Activated T-cell treated with anti-CD3 and anti-CD28 coated beads, Interleukin-2, amount 50 U/mL, for 48 hours (primary cell): ENCODE measurements around the gene TMEM269.
"Not testable (repeated sequence)": the region's sequence is repeated elsewhere in the genome, so short reads cannot be mapped to it uniquely, and the experiment has no call there.

Source experiments
- DNase-seq, 2 experiments: peaks; one replicate each; pipeline ENCODE4 v3.0.0-alpha.2; 2020

TMEM269 gene

GRCh38 chr1:42748461-42749410 lies 36.1 kb upstream of the TMEM269 start:
- DNase-seq: no peak

GRCh38 chr1:42750041-42750440 lies 34.8 kb upstream of the TMEM269 start:
- no peak for DNase-seq

- DNase-seq: not testable (repeated sequence)
Measured at GRCh38 chr1:42751511-42752070, 33.2 kb upstream of the TMEM269 start.

GRCh38 chr1:42752284-42752683 lies 32.5 kb upstream of the TMEM269 start:
- DNase-seq: no peak

GRCh38 chr1:42753070-42753469 lies 31.7 kb upstream of the TMEM269 start:
- DNase-seq: no peak

GRCh38 chr1:42756956-42757891 lies 27.6 kb upstream of the TMEM269 start:
- DNase-seq: no peak

GRCh38 chr1:42757892-42758275 lies 26.9 kb upstream of the TMEM269 start:
- no peak for DNase-seq

- no peak for DNase-seq
Measured at GRCh38 chr1:42758641-42759040, 26.1 kb upstream of the TMEM269 start.

GRCh38 chr1:42759114-42759513 lies 25.7 kb upstream of the TMEM269 start:
- no peak for DNase-seq

- no peak for DNase-seq
Measured at GRCh38 chr1:42761567-42761966, 23.2 kb upstream of the TMEM269 start.

- DNase-seq: no peak
Measured at GRCh38 chr1:42762269-42762668, 22.5 kb upstream of the TMEM269 start.

- DNase-seq: no peak
Measured at GRCh38 chr1:42765269-42765668, 19.5 kb upstream of the TMEM269 start.

GRCh38 chr1:42765832-42766740 lies 18.7 kb upstream of the TMEM269 start:
- peak; percentile 72 to 78 for DNase-seq

GRCh38 chr1:42766741-42767509 lies 17.9 kb upstream of the TMEM269 start, which contains the start of the genes C1orf50 and P3H1:
C1orf50 (plus strand) TSS chr1:42767249; CDS start chr1:42767312, 63 bp downstream.
P3H1 (minus strand) TSS chr1:42767028; CDS start chr1:42766971, 57 bp downstream.
- DNase-seq: peak; percentile 99 to 100

GRCh38 chr1:42767510-42768000 lies 17.2 kb upstream of the TMEM269 start:
- no peak for DNase-seq

- DNase-seq: no peak
Measured at GRCh38 chr1:42768172-42768571, 16.6 kb upstream of the TMEM269 start.

GRCh38 chr1:42769811-42770210 lies 15.0 kb upstream of the TMEM269 start:
- no peak for DNase-seq

- no peak for DNase-seq
Measured at GRCh38 chr1:42773420-42773819, 11.4 kb upstream of the TMEM269 start.

GRCh38 chr1:42774928-42775526 lies 9.8 kb upstream of the TMEM269 start:
- DNase-seq: no peak

- DNase-seq: no peak
Measured at GRCh38 chr1:42776502-42776901, 8.3 kb upstream of the TMEM269 start.
